Endothelial cell of umbilical vein (primary cell): ENCODE measurements around the gene TSTD2. TPM values are rescaled to one million over a fixed set of nuclear protein-coding genes. Genes with fewer than 3 reads are reported as not detected.

Experiments
- BruUV-seq: library from RNA; stranded (reverse); fragments of 400-500 nt; replicated peaks from 2 replicates; lab custom pipeline; 2021; lab: Mats Ljungman, UMichigan
- CTCF ChIA-PET: fragments of 300-600, 350-600 bp; sonication (Branson Sonifier 250); formaldehyde crosslinking; loops from one replicate; lab custom pipeline; 2021; ENCODE audit warnings: antibody characterized with exemption, inconsistent platforms; lab: Charles Lee
- POLR2A ChIA-PET: fragments of 300-600, 350-600 bp; sonication (Branson Sonifier 250); formaldehyde crosslinking; loops from one replicate; lab custom pipeline; 2021; ENCODE audit warnings: antibody characterized with exemption, inconsistent platforms; lab: Charles Lee
- DNase-seq: peaks from one replicate; pipeline ENCODE4 v3.0.0-alpha.2; 2011; ENCODE audit warnings: low read depth, low spot score
- FAIRE-seq: peaks from 2 replicates; lab custom pipeline; 2011; peaks lifted over from hg19 to GRCh38; lab: Jason Lieb, UNC
- H2AFZ ChIP-seq: 2 replicates; pipeline ENCODE4 v1.6.0; 2012; ENCODE audit warnings: low read depth, low read length, control low read depth, inconsistent platforms
- H3K27ac ChIP-seq: 2 replicates; pipeline ENCODE4 v1.5.1; 2011; ENCODE audit warnings: low read depth, mild to moderate bottlenecking, control low read depth, low read length, moderate library complexity; ENCODE audit not compliant: insufficient read depth
- H3K27me3 ChIP-seq, 2 experiments: 2 replicates each; pipeline versions ENCODE4 v1.6.0 to v1.6.1; 2011; ENCODE audit warnings: low read length in 2 of 2, mixed read lengths in 1 of 2; ENCODE audit not compliant: control insufficient read depth in 2 of 2, insufficient read depth in 2 of 2
- H3K36me3 ChIP-seq, 2 experiments: 2 replicates in 1 of 2; 3 replicates in 1 of 2; pipeline ENCODE4 v1.5.1; 2011; ENCODE audit warnings: low read length in 2 of 2, mild to moderate bottlenecking in 1 of 2, moderate library complexity in 1 of 2; ENCODE audit not compliant: control insufficient read depth in 2 of 2, insufficient read depth in 2 of 2; ENCODE audit errors: extremely low read depth in 1 of 2
- H3K4me1 ChIP-seq: 3 replicates; pipeline ENCODE4 v1.5.1; 2011; ENCODE audit warnings: mild to moderate bottlenecking, low read length; ENCODE audit not compliant: control insufficient read depth, insufficient read depth; ENCODE audit errors: extremely low read depth
- H3K4me2 ChIP-seq: 2 replicates; pipeline ENCODE4 v1.6.1; 2011; ENCODE audit warnings: low read length, control low read depth, mixed read lengths; ENCODE audit not compliant: insufficient read depth
- H3K4me3 ChIP-seq, 3 experiments: fragments of 200-600 bp in 1 of 3; sonication (generic), shearing (Covaris generic) in 1 of 3; replicated peaks in 1 of 3; 2 replicates each; pipeline ENCODE4 v1.5.1; 2011 to 2016; ENCODE audit warnings: control low read depth in 3 of 3, low read length in 3 of 3, mild to moderate bottlenecking in 2 of 3, inconsistent platforms in 1 of 3, low read depth in 1 of 3, moderate library complexity in 1 of 3; ENCODE audit not compliant: insufficient read depth in 1 of 3
- H3K79me2 ChIP-seq: 2 replicates; pipeline ENCODE4 v1.6.0; 2012; ENCODE audit warnings: low read length, inconsistent platforms; ENCODE audit not compliant: control insufficient read depth, insufficient read depth
- H3K9ac ChIP-seq: replicated peaks from 2 replicates; pipeline ENCODE3; 2011; ENCODE audit warnings: low read length, control low read depth; ENCODE audit not compliant: insufficient read depth; ENCODE audit errors: extremely low read depth
- H3K9me1 ChIP-seq: replicated peaks from 3 replicates; pipeline ENCODE4 v1.6.0; 2011; ENCODE audit warnings: mild to moderate bottlenecking, low read length; ENCODE audit not compliant: control insufficient read depth, insufficient read depth; ENCODE audit errors: extremely low read depth
- H3K9me3 ChIP-seq: replicated peaks from 2 replicates; pipeline ENCODE4 v1.5.1; 2012; ENCODE audit warnings: low read length, inconsistent platforms; ENCODE audit not compliant: control insufficient read depth, insufficient read depth
- H4K20me1 ChIP-seq: replicated peaks from 2 replicates; pipeline ENCODE3; 2011; ENCODE audit warnings: mild to moderate bottlenecking, low read length; ENCODE audit not compliant: control insufficient read depth, insufficient read depth; ENCODE audit errors: extremely low read depth
- CTCF ChIP-seq, 2 donors: IDR thresholded peaks; 1 replicate in 1 of 2; 2 replicates in 1 of 2; pipeline ENCODE4 v1.5.1; 2011; ENCODE audit warnings: low read length in 2 of 2, mild to moderate bottlenecking in 2 of 2, moderate library complexity in 2 of 2, control low read depth in 1 of 2, inconsistent platforms in 1 of 2, low read depth in 1 of 2; ENCODE audit not compliant: insufficient read depth in 1 of 2; ENCODE audit errors: extremely low read depth in 1 of 2
- FOS ChIP-seq: IDR thresholded peaks from 2 replicates; pipeline ENCODE4 v1.6.1; 2011; ENCODE audit warnings: mild to moderate bottlenecking, low read length, moderate library complexity, borderline replicate concordance; ENCODE audit not compliant: insufficient read depth
- GATA2 ChIP-seq: IDR thresholded peaks from 2 replicates; pipeline ENCODE4 v1.7.0; 2011; ENCODE audit warnings: low read depth, mild to moderate bottlenecking, moderate library complexity, mixed read lengths, low read length; ENCODE audit not compliant: insufficient read length, insufficient read depth
- JUN ChIP-seq: IDR thresholded peaks from 2 replicates; pipeline ENCODE4 v1.6.1; 2011; ENCODE audit warnings: borderline replicate concordance, low read depth; ENCODE audit not compliant: insufficient read length, insufficient read depth
- MYC ChIP-seq: IDR thresholded peaks from one replicate; pipeline ENCODE4 v1.6.1; 2011; ENCODE audit warnings: mild to moderate bottlenecking, low read depth, low read length
- POLR2A ChIP-seq: IDR thresholded peaks from 2 replicates; pipeline ENCODE4 v1.6.1; 2012; ENCODE audit warnings: low read depth, mild to moderate bottlenecking, control low read depth, low read length
- POLR2AphosphoS5 ChIP-seq: IDR thresholded peaks from 2 replicates; pipeline ENCODE4 v1.6.1; 2012; ENCODE audit warnings: low read depth, mild to moderate bottlenecking, control low read depth, low read length, moderate library complexity; ENCODE audit not compliant: insufficient read depth
- dilution Hi-C: fragments of 300-500 bp; cut with MboI; formaldehyde crosslinking; loops from one replicate; pipeline ENCODE4 v1.15.0; 2019; ENCODE audit warnings: low sequenced_read_pairs; ENCODE audit not compliant: extremely low pct_ligation_motif_present
- intact Hi-C: fragments of 100-400 bp; cut with micrococcal nuclease; formaldehyde crosslinking; loops from one replicate; pipeline ENCODE4 v1.10.0; 2022
- polyA plus RNA-seq, 4 experiments: library from polyadenylated mRNA; depleted of rRNA in 3 of 4; stranded (reverse) in 3 of 4; unstranded in 1 of 4; fragments of >200 nt; gene quantifications; 2 replicates each; pipeline versions ENCODE4 v1.2.1 to v1.2.3, GENCODE V29; 2011 to 2012; ENCODE audit warnings: missing spikeins in 1 of 4
- total RNA-seq: library from RNA; stranded (reverse); gene quantifications from 2 replicates; pipeline ENCODE4 v1.2.3, GENCODE V29; 2021
- TF ChIP-seq, protein P1 (sequence below): IDR thresholded peaks from 2 replicates; pipeline ENCODE4 v1.6.1; 2011; ENCODE audit not compliant: insufficient read depth, insufficient read length

The TSTD2 gene
- total and polyA plus RNA-seq, 2 donors (not counting 3 experiments of a cell fraction or from before 2014, with no cell fraction given) = 13.7 to 15.9 TPM

GRCh38 chr9:97567182-97567893 lies 65.8 kb downstream of the TSTD2 start:
- H3K27ac ChIP-seq = no peak overlapping the region
- intact Hi-C loops (no loop called here), dilution Hi-C loops (no loop called here)
- no TSS peak for BruUV-seq
- no peaks in the 10 kb centered on the region for H4K20me1 ChIP-seq
- TF ChIP-seq MYC = no peak
- TF ChIP-seq CTCF (IDR thresholded peaks at IDR 0.05; ENCODE audit: extremely low read depth in 1 of 2, insufficient read depth in 1 of 2, low read depth in 1 of 2, low read length in 2 of 2) = no peak
- TF ChIP-seq POLR2AphosphoS5 = no peak
- no peak for TF ChIP-seq FOS
- TF ChIP-seq GATA2 = no peak
- TF ChIP-seq POLR2A = no peak
- TF ChIP-seq, protein P1, sequence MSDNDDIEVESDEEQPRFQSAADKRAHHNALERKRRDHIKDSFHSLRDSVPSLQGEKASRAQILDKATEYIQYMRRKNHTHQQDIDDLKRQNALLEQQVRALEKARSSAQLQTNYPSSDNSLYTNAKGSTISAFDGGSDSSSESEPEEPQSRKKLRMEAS = no peak
- TF ChIP-seq JUN = no peak
- DNase-seq (no peak), FAIRE-seq (no peak)
- H3K36me3 ChIP-seq = no peaks in the 10 kb centered on the region
- no peaks in the 10 kb centered on the region for H3K9me1 ChIP-seq
- H3K4me3 ChIP-seq = no peak overlapping the region
- no peaks in the 10 kb centered on the region for H3K9me3 ChIP-seq
- ChIA-PET CTCF (interaction anchor here (1.0 to 6.8 kb wide), 4 partner anchors 22 to 49 kb away, joined by 3 to 52 read pairs (median 6); no protein-coding TSS in a partner anchor), POLR2A (interaction anchor here (0.9 kb wide), 1 partner anchor 29 kb away, joined by 3 read pairs; no protein-coding TSS in a partner anchor)
- no peaks in the 10 kb centered on the region for H3K79me2 ChIP-seq
- H2AFZ ChIP-seq = no peak overlapping the region
- peaks cover 3 to 16% of the 10 kb centered on the region in 2 experiments for H3K27me3 ChIP-seq
- peaks cover 16% of the 10 kb centered on the region for H3K4me1 ChIP-seq
- H3K4me2 ChIP-seq = no peak overlapping the region
- no peak overlapping the region for H3K9ac ChIP-seq
